Measurements from ENCODE around the gene CA10. TPM values are rescaled to one million over a fixed set of nuclear protein-coding genes. Genes with fewer than 3 reads are reported as not detected.

The CA10 gene
- total and polyA plus RNA-seq, 9 of the 15 experiments (the other 6 are each of a cell fraction or from before 2014, with no cell fraction given): not detected

DNA sequence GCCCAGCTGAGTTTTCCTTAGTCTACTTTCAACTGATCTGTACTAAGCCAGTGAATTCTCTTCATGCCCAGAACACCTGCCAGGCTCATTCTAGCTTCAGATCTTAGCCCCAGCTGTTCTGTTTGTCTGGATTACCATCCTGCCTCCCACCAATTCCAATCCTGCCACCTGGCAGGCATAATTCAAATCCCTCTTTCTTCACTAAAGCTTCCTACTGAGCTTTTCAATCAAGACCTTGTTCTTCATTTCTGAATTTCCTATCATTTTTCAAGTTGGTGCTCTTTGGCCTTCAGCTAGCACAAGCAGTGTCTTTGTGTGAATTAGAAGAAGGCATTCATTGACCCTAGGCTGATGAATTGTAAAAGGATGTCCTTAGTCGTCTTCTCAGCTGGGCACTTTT, 540.5 kb downstream of the CA10 start (continued):
- no peak for TF ChIP-seq ZNF639 (CRISPR knock-in tag; conservative IDR thresholded peaks at IDR 0.05 in 1 of 2, IDR thresholded peaks at IDR 0.05 in 1 of 2)
- no peak for TF ChIP-seq REST (IDR thresholded peaks at IDR 0.05; ENCODE audit: borderline replicate concordance)
- TF ChIP-seq REST (CRISPR knock-in tag; IDR thresholded peaks at IDR 0.05; ENCODE audit: low read depth): no peak
- TF ChIP-seq ATF1 (CRISPR knock-in tag; IDR thresholded peaks at IDR 0.05): no peak
- no peak for TF ChIP-seq ATF1 (tag; IDR thresholded peaks at IDR 0.05)
- no peak for TF ChIP-seq ARNT (IDR thresholded peaks at IDR 0.05)
- TF ChIP-seq ZNF589 (CRISPR knock-in tag; IDR thresholded peaks at IDR 0.05; ENCODE audit: low read depth): no peak
- TF ChIP-seq ZNF124 (CRISPR knock-in tag; IDR thresholded peaks at IDR 0.05): no peak

Measured in K562 (cell line).